ENCODE data around the gene HLA-DMA.

Gene HLA-DMA

DNA sequence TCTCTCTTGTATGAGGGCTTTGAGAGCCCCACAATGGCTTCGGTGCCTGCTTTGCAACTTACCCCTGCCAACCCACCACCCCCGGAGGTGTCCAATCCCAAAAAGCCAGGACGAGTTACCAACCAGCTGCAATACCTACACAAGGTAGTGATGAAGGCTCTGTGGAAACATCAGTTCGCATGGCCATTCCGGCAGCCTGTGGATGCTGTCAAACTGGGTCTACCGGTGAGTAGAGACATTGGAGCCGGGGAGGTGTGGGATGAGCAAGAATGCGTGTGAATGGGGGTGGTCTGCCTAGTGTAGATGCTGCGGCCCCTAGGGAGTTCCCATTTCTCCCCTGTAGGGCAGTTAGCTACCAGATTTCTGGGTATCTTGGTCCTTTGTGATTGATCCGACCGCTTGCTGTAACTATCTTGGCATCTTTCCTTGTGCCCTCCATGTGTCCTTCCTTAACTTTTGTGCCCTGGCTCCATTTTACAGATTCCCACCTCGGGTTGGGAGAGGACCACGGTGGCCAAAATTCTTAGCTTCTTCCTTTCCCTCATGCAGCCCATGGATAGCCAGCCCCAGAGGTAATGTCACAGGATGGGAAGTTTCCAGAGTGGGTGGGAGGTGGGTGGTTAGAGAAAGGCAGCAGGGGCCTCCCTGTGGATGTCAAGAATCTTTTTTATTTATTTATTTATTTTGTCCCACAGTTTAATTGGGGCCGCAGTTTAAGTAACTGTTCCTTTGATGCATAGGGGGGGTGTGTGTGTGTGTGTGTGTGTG is 21.8 kb upstream of the HLA-DMA start:
- DNase-seq = no peak

GRCh38 chr6:32974016-32974333 is 21.1 kb upstream of the HLA-DMA start:
- peak in 3 of 6 experiments; percentile 32 to 64 (median 50) for DNase-seq

GRCh38 chr6:32973144-32974015 is 20.5 kb upstream of the HLA-DMA start:
- peak in 5 of 6 experiments; percentile 44 to 76 (median 66) for DNase-seq

DNA sequence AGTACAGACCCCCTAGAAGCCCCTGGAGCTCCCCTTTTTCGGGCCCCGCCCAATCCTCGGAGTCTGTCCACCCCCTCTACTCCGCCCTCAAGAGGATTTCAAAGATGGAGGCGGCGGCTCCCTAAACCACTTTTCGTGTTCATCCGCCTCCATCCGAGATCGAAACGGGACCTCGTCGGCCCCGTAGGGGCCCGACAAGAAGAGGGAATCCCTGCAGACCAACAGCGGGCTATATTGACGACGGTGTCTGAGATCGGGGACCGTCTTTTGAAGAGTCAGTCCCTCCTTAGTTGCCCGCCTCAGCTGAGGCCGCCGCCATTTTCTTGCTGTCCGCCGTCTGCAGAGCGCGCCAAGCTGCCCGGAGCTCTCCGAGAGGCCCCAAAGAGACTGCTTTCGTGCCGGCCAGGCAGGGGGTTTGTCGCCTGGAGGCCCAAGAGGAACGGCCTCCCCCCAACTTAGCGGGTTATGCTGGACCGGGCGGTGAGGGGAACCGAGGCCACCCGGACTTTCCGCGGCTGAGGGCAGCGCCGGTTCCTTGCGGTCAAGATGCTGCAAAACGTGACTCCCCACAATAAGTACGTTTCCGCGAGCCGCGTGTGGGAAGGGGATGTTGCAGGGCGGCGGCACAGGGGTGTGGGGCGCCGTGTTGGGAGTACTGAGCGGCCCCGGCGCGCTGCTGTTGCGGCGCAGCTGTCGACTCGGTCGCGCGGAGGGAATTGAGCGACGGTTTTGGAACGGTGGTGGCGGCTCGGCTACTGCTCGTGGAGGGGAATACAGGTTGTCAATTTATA is 19.7 kb upstream of the HLA-DMA start:
- peak; percentile 69 to 82 (median 74) for DNase-seq

DNA sequence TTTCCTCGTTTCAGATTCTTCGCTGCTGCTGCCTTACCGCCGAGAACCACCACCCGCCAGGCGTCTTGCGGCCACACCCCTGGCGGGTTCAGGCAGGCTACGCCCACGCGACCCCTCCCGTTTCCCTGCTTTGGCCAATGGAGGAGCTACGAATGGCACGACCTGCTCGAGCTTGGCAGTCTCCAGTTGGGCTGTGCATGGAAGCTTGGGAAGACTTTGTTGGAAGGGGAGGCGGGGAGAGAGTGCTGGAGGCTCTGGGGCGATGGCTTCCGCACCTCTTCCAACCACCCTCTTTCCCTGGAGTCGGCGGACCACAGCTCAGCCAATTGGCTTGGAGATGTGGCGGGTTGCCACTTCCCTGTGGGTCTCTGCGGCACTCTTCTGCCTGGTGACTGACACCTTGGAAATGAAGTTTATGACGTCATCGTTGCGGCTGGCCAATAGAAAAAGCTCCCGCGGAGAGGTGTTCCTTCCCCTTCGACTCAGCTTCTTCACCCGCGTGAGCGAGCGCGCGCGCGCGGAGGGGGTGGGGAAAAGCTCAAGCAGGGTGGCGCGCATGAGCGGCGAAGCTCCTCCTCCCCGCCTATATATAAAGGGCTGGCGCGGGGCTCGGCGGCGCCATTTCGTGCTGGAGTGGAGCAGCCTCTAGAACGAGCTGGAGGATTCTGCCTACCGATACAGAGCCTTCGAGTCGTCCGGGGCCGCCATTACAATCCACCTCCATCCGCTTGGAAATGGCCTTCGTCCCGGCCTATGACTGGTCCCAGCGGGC is 18.9 kb upstream of the HLA-DMA start:
- DNase-seq = peak; percentile 99 to 100 (median 100)

DNA sequence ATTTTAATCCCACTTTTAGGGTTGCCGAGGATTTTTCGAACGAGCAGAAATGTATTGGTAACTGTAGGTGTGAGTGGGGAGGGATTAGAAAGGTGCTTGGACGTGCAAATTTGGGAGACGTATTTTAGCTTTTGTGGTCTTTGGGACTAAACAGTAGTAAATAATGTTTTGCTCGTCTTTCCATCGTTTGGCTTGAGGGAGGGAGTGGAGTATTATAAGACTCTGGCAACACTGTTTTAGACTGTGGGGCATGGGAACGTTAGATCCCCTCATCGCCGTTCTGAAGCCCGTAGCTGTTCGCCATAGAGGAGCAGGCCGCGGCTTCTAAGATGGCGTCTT is 18.3 kb upstream of the HLA-DMA start:
- no peak for DNase-seq

GRCh38 chr6:32970413-32971241 is 17.7 kb upstream of the HLA-DMA start:
- DNase-seq = peak; percentile 48 to 84 (median 68)

- DNase-seq = peak; percentile 41 to 85 (median 66)
These were observed 17.0 kb upstream of the HLA-DMA start for GRCh38 chr6:32969685-32970412.

GRCh38 chr6:32968867-32969684 is 16.2 kb upstream of the HLA-DMA start:
- peak; percentile 45 to 60 (median 50) for DNase-seq

- DNase-seq = peak; percentile 93 to 99 (median 96)
These were observed 15.4 kb upstream of the HLA-DMA start, which contains the start of gene BRD2 for GRCh38 chr6:32968093-32968866. BRD2 (plus strand) TSS chr6:32968594; CDS start chr6:32972899, 4,305 bp downstream.

DNA sequence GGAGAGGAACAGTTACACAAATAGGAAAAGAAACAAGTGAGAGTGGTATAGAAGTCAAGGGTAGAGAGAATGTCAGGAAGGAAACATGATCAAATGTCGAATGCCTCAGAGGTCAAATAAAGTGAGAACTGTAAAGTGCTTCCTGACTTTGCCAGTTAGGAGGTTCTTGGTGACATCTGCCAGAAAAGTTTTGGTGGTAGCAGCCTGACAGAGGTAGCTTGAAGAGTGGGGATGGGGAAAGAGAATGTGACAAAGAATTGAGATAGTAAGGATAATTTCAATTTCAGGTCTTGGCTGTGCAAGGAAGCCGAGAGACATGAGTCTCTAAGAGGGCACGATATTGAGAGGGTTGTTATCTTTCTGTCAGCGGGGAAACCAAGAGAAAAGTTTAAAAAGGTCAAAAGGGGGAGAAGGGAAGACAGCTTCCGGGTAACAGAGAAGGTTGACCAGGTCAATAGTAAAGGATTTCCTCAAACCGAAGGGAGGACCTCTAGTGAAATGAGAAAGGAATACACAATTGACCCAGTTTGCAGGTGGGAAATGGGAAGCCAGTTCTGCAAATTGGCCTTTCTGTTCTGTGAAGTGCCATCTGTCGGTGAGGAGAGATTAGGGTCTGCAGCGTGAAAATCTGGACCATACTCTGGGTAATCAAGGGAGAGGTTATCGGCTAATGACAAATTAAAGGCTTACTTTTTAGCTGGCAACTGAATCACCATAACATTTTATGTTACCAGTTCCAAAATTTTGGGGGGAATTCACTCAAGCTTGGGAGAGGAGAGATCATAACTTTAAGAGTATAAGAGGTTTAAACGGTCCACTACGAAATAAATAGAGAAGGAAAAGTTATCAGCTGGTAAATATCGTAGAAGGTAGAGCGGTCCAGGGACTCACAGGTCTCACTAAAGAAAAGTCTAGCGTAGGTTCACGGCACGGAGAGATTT is 14.5 kb upstream of the HLA-DMA start:
- DNase-seq = peak in 2 of 6 experiments; percentile 8 to 46

- no peak for DNase-seq
These were observed 11.9 kb upstream of the HLA-DMA start for GRCh38 chr6:32964776-32965175.

- no peak for DNase-seq
These were observed 11.0 kb upstream of the HLA-DMA start for GRCh38 chr6:32963866-32964265.

DNA sequence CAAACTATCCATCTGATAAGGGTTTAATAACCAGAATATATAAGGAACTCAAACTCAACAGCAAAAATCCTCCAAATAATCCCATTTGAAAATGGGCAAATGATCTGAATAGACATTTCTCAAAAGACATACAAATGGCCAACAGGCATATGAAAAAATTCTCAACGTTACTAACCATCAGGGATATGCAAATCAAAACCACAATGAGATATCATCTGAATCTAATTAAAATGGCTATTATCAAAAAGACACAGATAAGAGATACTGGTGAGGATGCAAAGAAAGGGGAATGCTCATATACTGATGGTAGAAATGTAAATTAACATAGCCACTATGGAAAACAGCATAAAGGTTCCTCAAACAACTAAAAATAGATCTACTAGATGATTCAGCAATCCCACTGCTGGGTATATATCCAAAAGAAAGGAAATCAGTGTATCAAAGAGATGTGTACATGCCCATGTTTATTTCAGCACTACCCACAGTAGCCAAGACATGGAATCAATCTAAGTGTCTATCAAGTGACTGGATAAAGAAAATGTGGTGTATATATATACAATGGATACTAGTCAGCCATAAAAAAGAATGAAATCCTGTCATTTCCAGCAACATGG is 9.4 kb upstream of the HLA-DMA start:
- no peak for DNase-seq

- no peak for DNase-seq
These were observed 7.7 kb upstream of the HLA-DMA start for GRCh38 chr6:32960563-32960962.

DNA sequence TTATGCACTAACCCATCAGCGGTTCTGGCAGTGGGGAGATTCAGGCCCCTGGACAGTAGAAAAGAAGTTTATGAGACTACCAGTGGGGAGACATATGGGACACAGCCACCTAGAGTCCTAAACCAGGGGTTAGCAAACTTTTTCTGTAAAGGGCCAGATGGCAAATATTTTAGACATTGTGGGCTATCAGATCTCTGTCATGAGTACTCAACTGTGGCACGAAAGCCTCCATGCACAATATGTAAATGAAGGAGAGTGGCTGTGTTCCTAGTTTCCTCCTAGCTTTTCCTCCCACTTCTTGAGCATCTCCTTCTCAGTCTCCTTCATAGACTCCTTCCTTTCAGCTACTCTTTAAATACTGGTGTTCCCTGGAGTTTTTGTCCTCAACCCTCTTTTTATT is 3.3 kb upstream of the HLA-DMA start:
- no peak for DNase-seq
